GM12878 (cell line): Measurements from ENCODE around the gene IGFLR1. TPM values are rescaled to one million over a fixed set of nuclear protein-coding genes. Genes with fewer than 3 reads are reported as not detected.

Source experiments
- ATF7 ChIP-seq: fragments of 450-650 bp; IDR thresholded peaks from 2 replicates; pipeline ENCODE4 v1.6.1; 2016; ENCODE audit warnings: low read depth, mild to moderate bottlenecking
- CBFB ChIP-seq: IDR thresholded peaks from 2 replicates; pipeline ENCODE4 v1.6.1; 2016; ENCODE audit warnings: antibody characterized with exemption, low read depth
- CHD4 ChIP-seq: fragments of 200-600 bp; sonication (generic); IDR thresholded peaks from 2 replicates; pipeline ENCODE4 v1.6.1; 2016; ENCODE audit warnings: mild to moderate bottlenecking
- CREB1 ChIP-seq: IDR thresholded peaks from 2 replicates; pipeline ENCODE4 v1.6.1; 2012; ENCODE audit warnings: low read depth, mild to moderate bottlenecking, inconsistent platforms
- HCFC1 ChIP-seq: fragments of 150-350 bp; IDR thresholded peaks from 2 replicates; pipeline ENCODE4 v1.6.1; 2014; ENCODE audit warnings: low read length
- MEF2A ChIP-seq: IDR thresholded peaks from 2 replicates; pipeline ENCODE4 v1.6.1; 2011; ENCODE audit warnings: low read depth, mild to moderate bottlenecking, low read length, moderate library complexity; ENCODE audit not compliant: insufficient read depth
- POLR2A ChIP-seq: IDR thresholded peaks from 2 replicates; pipeline ENCODE4 v1.6.1; 2011; ENCODE audit warnings: low read depth, mild to moderate bottlenecking, low read length
- RAD51 ChIP-seq: fragments of 450-650 bp; IDR thresholded peaks from 2 replicates; pipeline ENCODE4 v1.6.1; 2016; ENCODE audit warnings: moderate library complexity, mild to moderate bottlenecking, inconsistent platforms
- RBBP5 ChIP-seq: fragments of 200-600 bp; sonication (generic); conservative IDR thresholded peaks from 2 replicates; pipeline ENCODE4 v1.6.1; 2016
- RFX5 ChIP-seq: IDR thresholded peaks from 2 replicates; pipeline ENCODE4 v1.6.1; 2011; ENCODE audit warnings: low read depth, low read length, improper control_type of control experiment
- SUZ12 ChIP-seq: fragments of 200-600 bp; sonication (generic); IDR thresholded peaks from one replicate; pipeline ENCODE4 v1.6.1; 2018; ENCODE audit warnings: antibody characterized with exemption, mild to moderate bottlenecking; ENCODE audit not compliant: unreplicated experiment
- TCF3 ChIP-seq: IDR thresholded peaks from 2 replicates; pipeline ENCODE4 v1.6.1; 2012; ENCODE audit warnings: low read depth, mild to moderate bottlenecking, low read length, borderline replicate concordance; ENCODE audit not compliant: insufficient read depth
- ZBTB4 ChIP-seq: fragments of 450-650 bp; formaldehyde crosslinking; IDR thresholded peaks from 2 replicates; pipeline ENCODE4 v1.4.0; 2022; ENCODE audit warnings: mild to moderate bottlenecking, moderate library complexity
- ZNF24 ChIP-seq: fragments of 450-650 bp; IDR thresholded peaks from 2 replicates; pipeline ENCODE4 v1.6.1; 2017; ENCODE audit warnings: antibody characterized with exemption, mild to moderate bottlenecking
- ZNF384 ChIP-seq: IDR thresholded peaks from 2 replicates; pipeline ENCODE4 v1.6.1; 2012; ENCODE audit warnings: low read depth, mild to moderate bottlenecking, low read length, improper control_type of control experiment, borderline replicate concordance
- ZNF622 ChIP-seq: fragments of 450-650 bp; IDR thresholded peaks from 2 replicates; pipeline ENCODE4 v1.6.1; 2017; ENCODE audit warnings: mild to moderate bottlenecking, inconsistent platforms
- ZZZ3 ChIP-seq: IDR thresholded peaks from 2 replicates; pipeline ENCODE4 v1.6.1; 2011; ENCODE audit warnings: low read depth; ENCODE audit not compliant: control insufficient read depth, insufficient read length
- polyA plus RNA-seq, 11 experiments: library from polyadenylated mRNA; depleted of rRNA in 4 of 11; unstranded in 6 of 11; stranded (reverse) in 5 of 11; fragments of >200 nt; fragmentation: Nextera tagmentation in 4 of 11; fragmentation: Illumina TruSeq in 1 of 11; extraction: Ambion mirVana in 4 of 11; extraction: Trizol in 1 of 11; gene quantifications; 1 replicate in 1 of 11; 2 replicates in 10 of 11; pipeline versions ENCODE4 v1.2.1 to v1.2.3, GENCODE V29; 2011 to 2016; ENCODE audit warnings: inconsistent platforms in 2 of 11, missing spikeins in 2 of 11, low read depth in 1 of 11
- total RNA-seq, 4 experiments: library from RNA; depleted of rRNA in 3 of 4; stranded (reverse); fragments of >200 nt in 3 of 4; fragmentation: Illumina TruSeq in 1 of 4; extraction: Trizol in 1 of 4; gene quantifications; 2 replicates each; pipeline versions ENCODE4 v1.2.1 to v1.2.3, GENCODE V29; 2013 to 2021
- TF ChIP-seq, protein P1 (sequence below): IDR thresholded peaks from 2 replicates; pipeline ENCODE4 v1.6.1; 2011; ENCODE audit warnings: borderline replicate concordance, low read depth, mild to moderate bottlenecking, moderate library complexity, low read length; ENCODE audit not compliant: insufficient read depth, poor library complexity, severe bottlenecking
- TF ChIP-seq, protein P2 (sequence below): fragments of 450-650 bp; IDR thresholded peaks from 2 replicates; pipeline ENCODE4 v1.6.1; 2016; ENCODE audit warnings: mild to moderate bottlenecking

IGFLR1 gene
- total and polyA plus RNA-seq, 10 of the 15 experiments (the other 5 are each of a cell fraction or from before 2014, with no cell fraction given) = 2.5 to 39.9 (median 24.8) TPM

DNA sequence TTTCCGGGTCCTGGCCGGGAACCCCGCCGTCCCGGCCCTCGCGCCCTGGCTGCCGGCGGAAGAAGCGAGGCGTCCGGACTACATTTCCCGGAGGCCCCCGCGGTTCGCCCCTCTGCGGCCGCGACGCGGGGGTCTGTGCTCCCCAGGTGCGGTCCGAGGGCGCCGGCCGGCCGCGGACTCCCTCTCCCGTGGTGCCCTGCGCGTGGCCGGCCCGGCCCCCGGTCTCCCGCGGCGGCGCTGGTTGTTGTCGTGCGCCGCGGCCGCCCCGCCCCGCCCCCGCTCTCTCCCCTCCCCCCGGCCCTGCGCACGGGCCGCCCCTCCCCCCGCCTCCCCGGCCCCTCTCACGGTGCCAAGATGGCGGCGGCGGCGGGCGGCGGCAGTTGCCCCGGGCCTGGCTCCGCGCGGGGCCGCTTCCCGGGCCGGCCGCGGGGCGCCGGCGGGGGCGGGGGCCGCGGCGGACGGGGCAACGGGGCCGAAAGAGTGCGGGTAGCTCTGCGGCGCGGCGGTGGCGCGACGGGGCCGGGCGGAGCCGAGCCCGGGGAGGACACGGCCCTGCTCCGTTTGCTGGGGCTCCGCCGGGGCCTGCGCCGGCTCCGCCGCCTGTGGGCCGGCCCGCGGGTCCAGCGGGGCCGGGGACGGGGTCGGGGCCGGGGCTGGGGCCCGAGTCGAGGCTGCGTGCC is 24.4 kb downstream of the IGFLR1 start, which contains the start of gene KMT2B (continued):
- TF ChIP-seq ATF7 (no peak), CBFB (no peak), CREB1 (peak; percentile 88), ZZZ3 (no peak), HCFC1 (peak; percentile 70), ZNF622 (no peak), ZNF24 (0 out of 2 replicates have a peak, but pooled peaks have one; percentile 47), POLR2A (peak; percentile 26), ZBTB4 (CRISPR knock-in tag) (no peak), RAD51 (no peak), CHD4 (no peak), ZNF384 (no peak), RFX5 (no peak), MEF2A (no peak), TCF3 (0 out of 2 replicates have a peak, but pooled peaks have one; percentile 56), RBBP5 (no peak), SUZ12 (no peak)
- TF ChIP-seq, protein P1, sequence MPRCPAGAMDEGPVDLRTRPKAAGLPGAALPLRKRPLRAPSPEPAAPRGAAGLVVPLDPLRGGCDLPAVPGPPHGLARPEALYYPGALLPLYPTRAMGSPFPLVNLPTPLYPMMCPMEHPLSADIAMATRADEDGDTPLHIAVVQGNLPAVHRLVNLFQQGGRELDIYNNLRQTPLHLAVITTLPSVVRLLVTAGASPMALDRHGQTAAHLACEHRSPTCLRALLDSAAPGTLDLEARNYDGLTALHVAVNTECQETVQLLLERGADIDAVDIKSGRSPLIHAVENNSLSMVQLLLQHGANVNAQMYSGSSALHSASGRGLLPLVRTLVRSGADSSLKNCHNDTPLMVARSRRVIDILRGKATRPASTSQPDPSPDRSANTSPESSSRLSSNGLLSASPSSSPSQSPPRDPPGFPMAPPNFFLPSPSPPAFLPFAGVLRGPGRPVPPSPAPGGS = no peak
- TF ChIP-seq, protein P2, sequence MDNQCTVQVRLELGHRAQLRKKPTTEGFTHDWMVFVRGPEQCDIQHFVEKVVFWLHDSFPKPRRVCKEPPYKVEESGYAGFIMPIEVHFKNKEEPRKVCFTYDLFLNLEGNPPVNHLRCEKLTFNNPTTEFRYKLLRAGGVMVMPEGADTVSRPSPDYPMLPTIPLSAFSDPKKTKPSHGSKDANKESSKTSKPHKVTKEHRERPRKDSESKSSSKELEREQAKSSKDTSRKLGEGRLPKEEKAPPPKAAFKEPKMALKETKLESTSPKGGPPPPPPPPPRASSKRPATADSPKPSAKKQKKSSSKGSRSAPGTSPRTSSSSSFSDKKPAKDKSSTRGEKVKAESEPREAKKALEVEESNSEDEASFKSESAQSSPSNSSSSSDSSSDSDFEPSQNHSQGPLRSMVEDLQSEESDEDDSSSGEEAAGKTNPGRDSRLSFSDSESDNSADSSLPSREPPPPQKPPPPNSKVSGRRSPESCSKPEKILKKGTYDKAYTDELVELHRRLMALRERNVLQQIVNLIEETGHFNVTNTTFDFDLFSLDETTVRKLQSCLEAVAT = no peak
